ENCODE measurements around the gene POTEH.
"Not testable (repeated sequence)": the region's sequence is repeated elsewhere in the genome, so short reads cannot be mapped to it uniquely, and the experiment has no call there.

- not testable (repeated sequence) for TF ChIP-seq CTCF (IDR thresholded peaks at IDR 0.05; ENCODE audit: insufficient read depth, low read length); SPI1 (IDR thresholded peaks at IDR 0.05; ENCODE audit: borderline replicate concordance, low read depth); REST (IDR thresholded peaks at IDR 0.05; ENCODE audit: insufficient replicate concordance, low read depth)
These were observed at the start of gene POTEH for GRCh38 chr22:15689749-15690125.
